NCI-H82 treated with DMSO at 0.1 percent for 48 hours (cell line): ENCODE results near the gene ASRGL1.

ENCODE experiments used
- DNase-seq: peaks from one replicate; lab custom pipeline; 2025; ENCODE audit not compliant: unreplicated experiment; lab: John Stamatoyannopoulos, UW

The ASRGL1 gene

DNA sequence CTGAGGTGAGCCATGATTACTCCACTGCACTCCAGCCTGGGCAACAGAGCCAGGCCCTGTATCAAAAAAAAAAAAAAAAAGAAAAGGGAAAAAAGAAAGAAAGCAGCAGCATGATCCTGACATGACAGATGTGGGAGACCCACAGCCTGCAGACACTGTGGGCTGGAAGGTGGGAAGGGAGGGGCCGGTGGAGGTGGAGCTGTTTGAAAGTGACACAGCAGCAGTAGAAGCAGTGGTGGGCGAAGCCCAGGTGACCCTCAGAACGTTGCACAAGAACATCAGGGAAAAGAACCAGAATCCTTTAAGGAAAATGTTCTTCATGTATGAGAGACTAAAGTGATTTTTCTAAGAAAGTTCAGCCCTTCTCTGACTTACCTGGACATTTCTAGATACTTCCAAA lies 55.3 kb downstream of the ASRGL1 start:
- no peak for DNase-seq

DNA sequence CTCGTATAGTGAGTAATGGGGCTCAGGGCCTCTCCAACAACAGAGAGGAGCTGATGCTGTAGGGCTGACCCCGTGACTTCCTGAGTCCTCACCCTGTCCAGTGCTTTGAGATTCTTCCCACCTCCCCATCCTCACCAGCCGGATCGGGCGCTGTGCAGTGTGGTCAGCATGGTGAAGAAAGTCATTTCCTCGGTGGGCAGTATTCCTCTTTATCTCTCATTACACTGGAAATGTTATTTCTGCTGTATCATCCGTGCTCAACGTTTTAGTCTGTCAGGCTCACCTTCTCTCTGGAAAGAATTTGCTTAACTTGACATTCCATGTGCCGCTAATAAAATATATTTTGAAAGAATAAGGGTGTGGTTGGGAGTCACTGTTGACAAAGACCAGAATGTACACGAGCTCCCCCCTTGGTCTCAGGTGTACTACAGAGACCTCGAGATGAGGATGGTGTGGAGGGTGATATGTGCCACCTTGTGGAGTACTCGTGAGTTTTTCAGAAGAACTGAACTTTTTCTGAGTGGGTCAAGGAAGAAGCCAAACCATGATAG lies 55.9 kb downstream of the ASRGL1 start:
- no peak for DNase-seq

- DNase-seq, result peak; percentile 9
These were observed 56.5 kb downstream of the ASRGL1 start for GRCh38 chr11:62393735-62394134.

- DNase-seq, result peak; percentile 60
These were observed 57.7 kb downstream of the ASRGL1 start for GRCh38 chr11:62394825-62395538.

DNA sequence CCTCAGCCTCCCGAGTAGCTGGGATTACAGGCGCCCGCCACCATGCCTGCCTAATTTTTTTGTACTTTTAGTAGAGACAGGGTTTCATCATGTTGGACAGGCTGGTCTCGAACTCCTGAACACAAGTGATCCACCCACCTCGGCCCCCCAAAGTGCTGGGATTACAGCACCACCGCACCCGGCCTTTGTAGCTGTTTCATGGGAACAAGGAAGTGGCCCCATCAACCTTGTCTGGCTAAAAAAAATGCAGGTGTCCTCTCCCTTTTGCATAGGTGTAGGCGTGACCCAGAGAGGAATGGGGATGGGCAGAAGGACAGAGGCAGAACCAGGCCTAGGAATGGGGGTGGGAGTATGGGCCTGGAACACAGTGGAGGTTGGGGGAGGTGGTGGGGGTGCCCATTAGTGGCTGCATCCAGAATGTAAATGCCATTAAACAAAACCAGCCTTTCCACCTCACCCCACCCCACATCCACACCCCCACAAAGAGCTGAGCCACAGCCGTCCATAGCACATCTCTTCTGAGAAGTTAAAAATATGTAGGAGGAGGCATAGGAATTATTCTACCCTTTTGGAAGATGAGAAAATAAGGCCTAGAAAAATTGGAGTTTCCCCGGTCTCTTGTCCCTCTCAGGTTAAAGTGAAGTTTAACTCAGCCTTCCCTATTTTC lies 58.8 kb downstream of the ASRGL1 start:
- DNase-seq, result no peak

DNA sequence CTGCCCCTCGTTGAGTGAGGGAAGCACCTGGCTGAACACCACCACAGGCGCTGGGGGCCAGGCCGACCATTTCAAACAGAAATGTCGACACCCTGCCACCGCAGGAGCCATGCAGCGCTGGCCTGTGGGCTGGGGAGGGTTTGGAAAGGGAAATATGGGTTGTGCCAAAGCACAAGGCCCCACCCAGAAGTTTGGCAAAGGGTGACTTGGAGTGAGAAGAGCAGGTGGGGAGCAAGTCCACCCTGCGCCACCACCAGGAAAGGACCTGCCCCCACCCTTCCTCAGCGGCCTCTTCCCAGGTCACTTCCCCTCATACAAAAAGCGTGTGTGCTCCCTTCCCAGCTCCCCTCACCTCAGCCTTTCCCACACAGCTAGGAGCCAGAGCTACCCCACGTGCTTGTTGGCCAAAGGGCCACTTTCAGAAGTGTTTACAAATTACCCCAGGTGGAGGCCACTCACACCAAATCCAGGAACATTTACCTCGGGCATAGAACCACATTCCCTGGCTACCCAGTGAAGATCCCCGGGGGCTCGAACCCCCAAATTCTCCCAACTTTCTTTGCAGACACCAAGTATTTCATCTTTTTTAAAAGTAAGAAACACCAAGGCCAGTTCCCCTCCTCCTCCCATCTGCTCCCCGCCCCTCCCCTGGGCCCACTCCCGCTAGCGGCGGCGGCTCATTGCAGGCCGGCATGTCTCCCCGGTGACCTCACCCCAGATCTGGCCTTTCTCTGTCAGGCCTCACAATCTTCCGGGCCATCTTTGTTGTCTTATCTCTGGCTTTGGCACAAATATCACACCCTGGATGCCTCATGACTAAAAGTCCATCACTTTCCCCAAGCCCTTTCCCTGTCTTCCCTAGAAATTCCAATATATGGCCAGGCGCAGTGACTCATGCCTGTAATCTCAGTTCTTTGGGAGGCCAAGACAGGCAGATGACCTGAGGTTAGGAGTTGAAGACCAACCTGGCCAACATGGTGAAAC lies 61.1 kb downstream of the ASRGL1 start:
- no peak for DNase-seq

- no peak for DNase-seq
These were observed 62.1 kb downstream of the ASRGL1 start for GRCh38 chr11:62399172-62399877.

DNA sequence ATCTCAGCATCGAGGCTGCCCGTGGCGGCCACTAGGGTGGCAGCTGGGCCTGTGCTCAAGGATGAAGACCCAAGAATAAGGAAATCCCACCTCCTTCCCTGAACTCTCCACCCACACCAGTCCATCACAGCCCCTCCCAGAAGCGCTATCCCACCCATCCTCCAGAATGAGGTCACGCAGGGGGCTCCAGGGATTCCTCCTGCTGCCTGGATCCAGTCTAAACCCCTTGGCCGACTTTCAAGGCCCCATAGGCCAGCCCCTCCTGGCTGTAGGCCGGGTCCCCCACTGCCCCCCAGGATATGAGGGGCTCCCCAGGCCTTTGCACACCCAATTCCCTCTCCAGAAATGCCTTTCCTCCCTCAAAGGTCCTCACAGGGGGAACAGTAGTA lies 62.6 kb downstream of the ASRGL1 start:
- no peak for DNase-seq

GRCh38 chr11:62400281-62400680 lies 63.0 kb downstream of the ASRGL1 start:
- DNase-seq, result no peak

GRCh38 chr11:62400760-62401159 lies 63.5 kb downstream of the ASRGL1 start:
- no peak for DNase-seq

- DNase-seq, result no peak
These were observed 64.1 kb downstream of the ASRGL1 start for GRCh38 chr11:62401356-62401755.

DNA sequence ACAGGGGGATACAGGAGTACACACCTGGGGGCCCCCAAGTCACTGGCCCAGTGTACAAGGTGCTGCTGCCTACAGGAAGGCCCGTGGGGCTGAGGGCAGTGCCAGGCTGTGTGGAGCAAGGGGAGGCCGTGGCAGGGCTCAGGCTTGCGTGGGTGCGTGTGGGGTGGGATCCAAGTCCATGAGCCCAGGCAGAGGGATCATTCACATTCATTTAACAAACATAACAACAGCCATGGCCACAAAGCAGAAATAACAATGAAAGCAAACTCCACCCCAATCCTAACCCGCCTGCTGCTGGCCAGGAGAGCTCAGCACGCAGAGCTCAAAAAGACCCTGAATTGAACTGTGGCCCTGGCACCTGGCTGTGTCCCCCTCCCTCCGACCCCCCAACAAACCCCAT lies 64.6 kb downstream of the ASRGL1 start:
- DNase-seq, result no peak

- no peak for DNase-seq
These were observed 65.1 kb downstream of the ASRGL1 start for GRCh38 chr11:62402226-62402959.

DNA sequence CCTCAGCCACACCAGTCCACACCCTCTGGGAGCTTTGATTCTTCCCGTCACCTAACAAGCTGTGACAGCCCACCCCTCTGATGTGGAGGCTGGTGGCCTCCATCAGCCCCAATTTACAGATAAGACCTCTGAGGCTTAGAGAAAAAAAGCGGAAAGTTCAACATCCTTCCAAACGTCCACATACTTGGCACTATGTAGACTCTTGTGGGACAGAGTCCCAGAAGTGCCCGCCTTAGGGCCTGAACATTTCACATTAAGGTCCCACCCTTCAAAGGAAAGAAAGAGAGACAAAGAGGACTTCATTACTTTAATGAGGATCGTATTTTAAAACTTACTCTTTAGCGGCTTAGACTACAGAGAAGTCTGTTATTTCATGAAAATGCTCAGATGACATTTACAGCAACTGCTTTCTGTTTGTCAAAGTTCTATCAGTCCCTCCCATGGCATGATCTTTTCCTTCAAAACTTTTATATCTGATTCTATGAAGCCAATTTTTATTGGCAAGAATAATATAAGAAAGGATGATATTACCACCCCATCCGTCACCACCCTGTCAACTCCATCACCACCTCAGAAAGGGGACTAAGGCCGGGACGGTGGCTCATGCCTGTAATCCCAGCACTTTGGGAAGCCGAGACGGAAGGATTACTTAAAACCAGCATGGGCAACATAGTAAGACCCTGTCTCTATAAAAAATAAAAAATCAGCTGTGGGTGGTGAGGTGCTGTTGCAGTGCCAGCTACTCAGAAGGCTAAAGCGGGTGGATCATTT lies 65.9 kb downstream of the ASRGL1 start:
- no peak for DNase-seq

DNA sequence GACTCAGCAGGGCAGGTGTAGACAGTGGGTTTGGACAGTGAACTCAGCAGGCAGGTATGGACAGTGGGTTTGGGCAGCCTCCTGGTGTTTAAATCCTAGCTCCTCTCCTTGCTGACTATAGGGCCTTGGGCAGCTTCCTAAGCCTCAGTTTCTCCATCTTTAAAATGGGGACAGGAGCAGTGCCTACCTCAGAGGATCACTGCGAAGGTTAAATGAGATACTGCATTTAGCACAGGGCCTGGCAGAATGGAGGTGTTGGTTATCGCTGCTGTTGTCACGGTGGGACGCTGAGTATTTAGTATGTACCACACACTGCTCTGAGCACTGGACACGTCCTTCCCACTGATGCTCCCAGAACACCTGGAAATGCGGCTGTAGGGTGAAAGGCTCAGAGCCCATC lies 67.2 kb downstream of the ASRGL1 start:
- DNase-seq, result no peak

DNA sequence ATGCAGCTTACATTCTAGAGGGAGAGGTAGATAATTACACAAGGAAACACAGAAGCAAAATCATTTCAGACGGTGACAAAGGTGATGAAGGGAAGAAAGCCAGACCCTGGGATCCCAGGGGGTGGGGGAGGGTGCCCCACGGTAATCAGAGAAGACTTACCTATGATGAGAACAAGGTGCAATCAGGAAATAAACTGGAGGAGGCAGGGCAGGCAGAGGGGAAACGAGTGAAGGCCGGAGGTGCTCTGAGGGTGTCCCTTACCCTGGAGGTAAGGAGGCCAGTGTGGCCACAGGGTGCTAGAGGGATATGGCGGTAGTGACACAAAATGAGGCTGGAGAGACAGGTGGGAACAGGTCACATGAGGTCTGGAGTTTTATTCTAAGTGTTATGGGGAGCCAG lies 67.7 kb downstream of the ASRGL1 start:
- no peak for DNase-seq

- no peak for DNase-seq
These were observed 68.8 kb downstream of the ASRGL1 start for GRCh38 chr11:62406034-62406433.

- DNase-seq, result no peak
These were observed 72.6 kb downstream of the ASRGL1 start for GRCh38 chr11:62409831-62410230.

- no peak for DNase-seq
These were observed 73.7 kb downstream of the ASRGL1 start for GRCh38 chr11:62410972-62411371.
